ENCODE data around the gene MRGPRD. TPM values are rescaled to one million over a fixed set of nuclear protein-coding genes. Genes with fewer than 3 reads are reported as not detected.
A peak's percentile ranks its signal among the peaks of the same experiment; 100 is the strongest.

MRGPRD gene
- total RNA-seq, 1 experiment from 2014 or later, result not detected

- no peak for TF ChIP-seq CTCF (IDR thresholded peaks at IDR 0.05; ENCODE audit: unreplicated experiment)
- no peaks in the 10 kb centered on the region for H3K9me3 Mint-ChIP-seq (ENCODE audit: low read depth, unreplicated experiment)
- no peak for DNase-seq
- H3K27me3 Mint-ChIP-seq (ENCODE audit: unreplicated experiment), result peaks cover 9% of the 10 kb centered on the region
- H3K27ac Mint-ChIP-seq (ENCODE audit: unreplicated experiment), result no peak overlapping the region
- CTCF ChIA-PET, result no interaction called here
- no peaks in the 10 kb centered on the region for H3K36me3 Mint-ChIP-seq (ENCODE audit: insufficient read depth, unreplicated experiment)
- intact Hi-C loops (cut with micrococcal nuclease; ENCODE audit: unreplicated experiment), result no loop called here
- no peaks in the 10 kb centered on the region for H3K4me1 Mint-ChIP-seq (ENCODE audit: low read depth, unreplicated experiment)
- BruUV-seq (replicated peaks), result no TSS peak
- H3K4me3 Mint-ChIP-seq (ENCODE audit: low read depth, unreplicated experiment), result no peak overlapping the region
These were observed 24.1 kb downstream of the MRGPRD start for GRCh38 chr11:68956547-68957254.

GRCh38 chr11:68956142-68956541 is 24.6 kb downstream of the MRGPRD start:
- peaks cover 4% of the 10 kb centered on the region for H3K27me3 Mint-ChIP-seq (ENCODE audit: unreplicated experiment)
- no peaks in the 10 kb centered on the region for H3K36me3 Mint-ChIP-seq (ENCODE audit: insufficient read depth, unreplicated experiment)
- BruUV-seq (replicated peaks), result no TSS peak
- no peak overlapping the region for H3K27ac Mint-ChIP-seq (ENCODE audit: unreplicated experiment)
- H3K9me3 Mint-ChIP-seq (ENCODE audit: low read depth, unreplicated experiment), result no peaks in the 10 kb centered on the region
- DNase-seq, result no peak
- no peak for TF ChIP-seq CTCF (IDR thresholded peaks at IDR 0.05; ENCODE audit: unreplicated experiment)
- CTCF ChIA-PET, result no interaction called here
- no peak overlapping the region for H3K4me3 Mint-ChIP-seq (ENCODE audit: low read depth, unreplicated experiment)
- no peaks in the 10 kb centered on the region for H3K4me1 Mint-ChIP-seq (ENCODE audit: low read depth, unreplicated experiment)
- intact Hi-C loops (cut with micrococcal nuclease; ENCODE audit: unreplicated experiment), result no loop called here

GRCh38 chr11:68955607-68955958 is 25.2 kb downstream of the MRGPRD start:
- H3K36me3 Mint-ChIP-seq (ENCODE audit: insufficient read depth, unreplicated experiment), result no peaks in the 10 kb centered on the region
- CTCF ChIA-PET, result no interaction called here
- TF ChIP-seq CTCF (IDR thresholded peaks at IDR 0.05; ENCODE audit: unreplicated experiment), result no peak
- no peak for DNase-seq
- H3K4me3 Mint-ChIP-seq (ENCODE audit: low read depth, unreplicated experiment), result no peak overlapping the region
- no peak overlapping the region for H3K27ac Mint-ChIP-seq (ENCODE audit: unreplicated experiment)
- H3K27me3 Mint-ChIP-seq (ENCODE audit: unreplicated experiment), result no peaks in the 10 kb centered on the region
- no peaks in the 10 kb centered on the region for H3K9me3 Mint-ChIP-seq (ENCODE audit: low read depth, unreplicated experiment)
- no TSS peak for BruUV-seq (replicated peaks)
- H3K4me1 Mint-ChIP-seq (ENCODE audit: low read depth, unreplicated experiment), result no peaks in the 10 kb centered on the region
- intact Hi-C loops (cut with micrococcal nuclease; ENCODE audit: unreplicated experiment), result no loop called here

- no peak overlapping the region for H3K4me3 Mint-ChIP-seq (ENCODE audit: low read depth, unreplicated experiment)
- no peaks in the 10 kb centered on the region for H3K9me3 Mint-ChIP-seq (ENCODE audit: low read depth, unreplicated experiment)
- BruUV-seq (replicated peaks), result no TSS peak
- H3K4me1 Mint-ChIP-seq (ENCODE audit: low read depth, unreplicated experiment), result no peaks in the 10 kb centered on the region
- DNase-seq, result peak; percentile 15
- H3K36me3 Mint-ChIP-seq (ENCODE audit: insufficient read depth, unreplicated experiment), result no peaks in the 10 kb centered on the region
- intact Hi-C loops (cut with micrococcal nuclease; ENCODE audit: unreplicated experiment), result no loop called here
- no peaks in the 10 kb centered on the region for H3K27me3 Mint-ChIP-seq (ENCODE audit: unreplicated experiment)
- TF ChIP-seq CTCF (IDR thresholded peaks at IDR 0.05; ENCODE audit: unreplicated experiment), result no peak
- CTCF ChIA-PET, result no interaction called here
- H3K27ac Mint-ChIP-seq (ENCODE audit: unreplicated experiment), result no peak overlapping the region
These were observed 25.8 kb downstream of the MRGPRD start for GRCh38 chr11:68954836-68955606.

All from Calu3 (cell line).